ENCODE measurements around the gene NDST3.

- TF ChIP-seq CTCF (IDR thresholded peaks at IDR 0.05; ENCODE audit: insufficient read depth, low read length) (no peak), GABPA (IDR thresholded peaks at IDR 0.05; ENCODE audit: low read depth) (no peak), POLR2AphosphoS5 (IDR thresholded peaks at IDR 0.05; ENCODE audit: low read depth) (no peak), REST (IDR thresholded peaks at IDR 0.05; ENCODE audit: insufficient replicate concordance, low read depth) (no peak), SPI1 (IDR thresholded peaks at IDR 0.05; ENCODE audit: borderline replicate concordance, low read depth) (no peak)
Measured at GRCh38 chr4:118120120-118120760, 86.0 kb downstream of the NDST3 start.
